Activated gamma-delta T cell (primary cell): ENCODE data around the gene GRAP.
"Not testable (repeated sequence)": the region's sequence is repeated elsewhere in the genome, so short reads cannot be mapped to it uniquely, and the experiment has no call there.

Experiments
- DNase-seq: peaks from one replicate; lab custom pipeline; 2025; lab: John Stamatoyannopoulos, UW
- total RNA-seq, 2 donors: gene quantifications; one replicate each; lab custom pipeline; 2026; lab: John Stamatoyannopoulos, UW

Gene GRAP
- total RNA-seq = 42.6 to 48.3 reads per million in 2 donors

DNA sequence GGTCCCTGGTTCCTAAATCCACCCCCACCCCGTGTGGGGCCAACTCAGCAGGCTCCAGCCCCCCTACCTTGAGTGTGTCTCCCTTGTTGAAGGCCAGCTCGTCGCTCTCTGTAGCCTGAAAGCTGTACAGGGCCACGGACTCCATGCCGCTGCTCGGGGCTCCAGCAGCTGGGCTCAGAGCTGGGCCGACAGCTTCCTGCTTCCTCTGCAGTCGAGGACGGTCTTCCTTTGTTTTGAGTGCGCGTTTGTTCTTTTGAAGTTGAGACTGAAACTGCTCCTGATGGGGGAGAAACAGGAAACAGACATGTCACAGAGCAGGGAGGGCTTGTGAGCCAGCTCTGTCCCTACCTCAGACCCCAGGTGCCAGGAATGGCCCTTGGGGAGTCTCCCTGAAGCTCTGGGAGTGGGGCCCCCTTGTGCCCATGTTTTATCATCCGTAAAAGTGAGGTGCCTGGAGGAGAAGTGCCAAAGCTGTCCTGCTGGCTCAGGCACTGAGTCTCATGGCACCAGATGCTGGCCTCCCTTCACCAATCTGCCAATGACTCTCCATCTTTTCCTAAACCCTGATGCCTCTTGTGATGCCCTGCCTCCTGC lies at the start of gene GRAP:
Gene GRAP, minus strand, starts transcription at position 176 of the 594 bp plus-strand sequence. Its CDS starts 31 bp downstream, at position 145.
- DNase-seq = not testable (repeated sequence)

DNA sequence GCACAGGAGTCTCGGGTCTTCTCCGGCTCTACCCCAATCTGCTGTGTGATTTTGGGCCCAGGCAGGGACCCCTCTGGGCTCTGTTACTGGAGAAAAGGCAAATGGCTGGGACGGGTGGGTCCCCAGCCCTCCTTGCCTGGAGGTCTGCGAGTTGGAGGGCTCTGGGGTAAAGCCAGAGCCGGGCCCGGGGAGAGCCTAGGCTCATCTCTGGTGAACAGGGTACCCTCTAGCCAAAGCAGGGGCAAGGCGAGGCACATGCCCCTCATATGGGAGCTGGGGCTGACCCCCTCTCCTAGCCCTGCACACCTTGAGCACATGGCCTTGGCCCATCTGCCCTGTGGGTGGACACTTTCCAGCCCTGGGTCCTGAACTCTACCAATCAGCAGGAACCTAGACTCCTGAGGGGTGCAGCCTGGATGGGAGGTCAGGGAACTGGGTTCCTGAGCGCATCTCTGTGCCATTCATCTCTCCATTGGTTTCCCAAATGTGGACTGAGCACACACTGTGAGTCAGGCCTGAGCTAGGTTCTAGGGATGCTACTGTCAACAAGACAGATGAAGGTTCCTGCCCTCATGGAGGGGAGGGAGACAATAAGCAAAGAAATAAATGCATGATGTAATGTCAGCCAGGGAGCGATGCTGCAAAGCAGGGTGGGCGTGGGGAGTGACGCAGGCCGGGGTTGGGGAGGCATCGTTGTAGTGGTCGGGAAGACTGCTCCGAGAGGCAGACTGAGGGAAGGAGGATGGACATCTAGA lies 47.1 kb upstream of the GRAP start:
- not testable (repeated sequence) for DNase-seq

GRCh38 chr17:19092737-19093683 lies 46.3 kb upstream of the GRAP start:
- DNase-seq = not testable (repeated sequence)

GRCh38 chr17:19090058-19090772 lies 43.5 kb upstream of the GRAP start:
- not testable (repeated sequence) for DNase-seq

DNA sequence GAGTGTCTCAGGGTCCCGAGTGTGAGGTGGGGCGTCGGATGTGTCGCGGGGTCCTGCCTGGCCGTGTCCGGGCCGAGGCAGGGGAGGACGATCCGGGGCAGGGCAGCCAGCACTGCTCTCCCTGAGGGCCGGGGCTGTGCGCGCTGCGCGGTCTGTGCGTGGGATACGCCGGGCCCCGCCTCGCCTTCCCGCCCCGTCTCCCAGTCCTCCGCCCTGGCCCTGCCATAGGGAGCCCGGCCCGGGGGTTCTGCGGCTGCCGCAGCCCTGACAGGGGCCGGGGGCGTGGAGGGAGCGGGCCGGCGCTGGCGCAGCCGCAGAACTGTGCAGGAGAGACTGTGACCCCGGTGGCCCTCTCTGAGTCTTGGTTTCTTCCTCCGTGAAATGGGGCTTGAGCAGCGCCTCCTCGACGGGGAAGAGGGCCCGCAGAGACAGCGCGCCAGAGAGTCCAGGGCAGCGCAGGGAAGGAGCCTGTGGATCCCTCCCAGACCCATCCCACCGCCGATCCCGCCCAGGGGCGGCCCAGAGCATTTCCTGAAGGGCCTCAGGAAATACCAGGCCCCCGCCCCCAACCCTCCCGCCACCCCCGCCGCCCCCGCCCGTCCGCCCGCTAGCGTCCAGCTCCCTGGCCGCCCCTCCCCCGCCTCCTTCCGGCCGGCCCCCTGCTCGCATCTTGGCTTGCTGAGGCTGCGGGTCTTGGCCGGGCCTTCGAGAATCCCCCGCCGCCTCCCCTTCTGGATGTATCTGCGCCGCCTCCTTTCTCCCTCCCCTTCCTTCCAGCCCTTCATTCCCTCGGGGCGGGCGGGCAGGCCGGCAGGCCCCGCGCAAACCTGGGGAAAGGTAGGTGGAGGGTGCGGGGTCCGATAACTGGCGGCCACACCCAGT lies 42.3 kb upstream of the GRAP start:
- not testable (repeated sequence) for DNase-seq

GRCh38 chr17:19077386-19077785 lies 30.6 kb upstream of the GRAP start:
- DNase-seq = not testable (repeated sequence)

GRCh38 chr17:19076398-19077192 lies 29.8 kb upstream of the GRAP start:
- DNase-seq = not testable (repeated sequence)

GRCh38 chr17:19070318-19071168 lies 23.8 kb upstream of the GRAP start:
- not testable (repeated sequence) for DNase-seq

GRCh38 chr17:19064378-19064777 lies 17.6 kb upstream of the GRAP start:
- not testable (repeated sequence) for DNase-seq

DNA sequence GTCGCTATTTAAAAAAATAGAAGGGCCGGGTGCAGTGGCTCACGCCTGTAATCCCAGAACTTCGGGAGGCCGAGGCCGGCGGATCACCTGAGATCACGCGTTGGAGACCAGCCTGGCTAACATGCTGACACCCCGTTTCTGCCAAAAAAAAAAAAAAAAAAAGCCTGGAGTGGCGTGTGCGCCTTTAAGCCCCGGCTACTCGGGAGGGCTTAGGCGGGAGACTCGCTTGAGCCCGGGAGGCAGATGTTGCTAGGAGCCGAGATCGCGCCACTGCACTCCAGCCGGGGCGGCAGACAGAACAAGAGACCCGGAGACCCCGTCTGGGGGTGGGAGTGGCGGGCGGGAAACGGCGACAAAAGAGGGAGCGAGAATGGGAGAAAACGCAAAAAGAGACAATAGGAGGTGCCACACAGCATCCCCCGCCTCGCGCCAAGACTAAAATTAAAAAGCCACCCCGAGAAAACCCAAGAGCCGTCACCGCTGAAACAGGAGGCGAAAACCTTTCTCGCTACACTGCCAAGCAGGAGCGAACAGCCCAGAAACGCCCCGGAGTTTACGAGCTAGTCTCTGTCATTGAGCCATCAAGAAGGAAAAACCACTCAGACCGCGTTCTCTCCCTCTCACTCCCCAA lies 16.7 kb upstream of the GRAP start:
- DNase-seq = not testable (repeated sequence)

- not testable (repeated sequence) for DNase-seq
Measured at GRCh38 chr17:19062718-19063325, 16.1 kb upstream of the GRAP start.

GRCh38 chr17:19062009-19062717 lies 15.4 kb upstream of the GRAP start:
- not testable (repeated sequence) for DNase-seq

GRCh38 chr17:19055447-19055846 lies 8.7 kb upstream of the GRAP start:
- not testable (repeated sequence) for DNase-seq

- not testable (repeated sequence) for DNase-seq
Measured at GRCh38 chr17:19048826-19049225, 2.1 kb upstream of the GRAP start.

GRCh38 chr17:19047510-19047909 lies 753 bp upstream of the GRAP start:
- DNase-seq = not testable (repeated sequence)

DNA sequence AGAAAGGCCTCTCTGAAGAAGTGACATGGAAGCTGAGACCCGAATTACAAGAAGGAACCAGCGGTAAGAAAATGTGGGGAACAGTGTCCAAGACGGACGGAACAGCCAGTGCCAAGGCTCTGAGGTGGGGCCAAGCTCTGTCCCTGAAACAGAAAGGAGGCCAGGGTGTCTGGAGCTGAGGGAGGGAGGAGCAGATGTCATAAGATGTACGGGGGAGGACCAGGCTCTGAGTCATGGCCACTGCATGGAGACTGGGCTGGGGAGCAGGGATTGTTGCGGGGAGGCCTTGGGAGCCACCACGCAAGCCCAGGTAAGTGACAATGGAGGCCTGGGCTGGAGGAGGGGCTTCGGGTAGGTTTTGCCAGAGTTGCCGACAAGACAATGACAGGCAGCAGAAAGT lies 2.1 kb downstream of the GRAP start:
- not testable (repeated sequence) for DNase-seq

GRCh38 chr17:19043032-19043431 lies 3.7 kb downstream of the GRAP start:
- DNase-seq = not testable (repeated sequence)
